Upper lobe of left lung (tissue), 6 donors: ENCODE measurements around the gene HCLS1. TPM values are rescaled to one million over a fixed set of nuclear protein-coding genes. Genes with fewer than 3 reads are reported as not detected.
"Not testable (repeated sequence)": the region's sequence is repeated elsewhere in the genome, so short reads cannot be mapped to it uniquely, and the experiment has no call there.

Experiments used
- ATAC-seq, 2 donors: fragments of 200-7000 bp; cut with Tn5 transposase; one replicate each; pipeline ENCODE4 v1.9.1; 2022; ENCODE audit warnings: mild to moderate bottlenecking in 2 of 2, moderate library complexity in 2 of 2; ENCODE audit not compliant: low FRiP score in 2 of 2
- DNase-seq, 2 donors: peaks; one replicate each; pipeline ENCODE4 v3.0.0-alpha.2; 2019 to 2020
- H3K27ac ChIP-seq, 4 donors: fragments of 200-600 bp; sonication (generic); one replicate each; pipeline ENCODE4 v1.5.1; 2016 to 2019
- H3K27me3 ChIP-seq, 4 donors: fragments of 200-600 bp; sonication (generic); one replicate each; pipeline ENCODE4 v1.5.1; 2017 to 2019
- H3K36me3 ChIP-seq, 4 donors: fragments of 200-600 bp; sonication (generic); one replicate each; pipeline ENCODE4 v1.5.1; 2016 to 2019
- H3K4me1 ChIP-seq, 4 donors: fragments of 200-600 bp; sonication (generic); one replicate each; pipeline ENCODE4 v1.5.1; 2018 to 2019
- H3K4me3 ChIP-seq, 4 donors: fragments of 200-600 bp; sonication (generic); one replicate each; pipeline ENCODE4 v1.5.1; 2017 to 2019; ENCODE audit warnings: mild to moderate bottlenecking in 2 of 4, moderate library complexity in 1 of 4
- H3K9me3 ChIP-seq, 4 donors: fragments of 200-600 bp; sonication (generic); one replicate each; pipeline ENCODE4 v1.5.1; 2018 to 2019
- CTCF ChIP-seq, 6 experiments: fragments of 450-650 bp in 4 of 6; fragments of 200-600 bp in 2 of 6; sonication (generic) in 2 of 6; IDR thresholded peaks; one replicate each; pipeline ENCODE4 v1.5.1; 2016 to 2019; ENCODE audit warnings: antibody characterized with exemption in 6 of 6
- EP300 ChIP-seq, 4 donors: sonication (generic); formaldehyde crosslinking; IDR thresholded peaks; one replicate each; pipeline ENCODE4 v1.5.1; 2017; ENCODE audit warnings: antibody characterized with exemption in 4 of 4, control low read depth in 2 of 4
- POLR2A ChIP-seq, 4 donors: fragments of 450-650 bp; IDR thresholded peaks; one replicate each; pipeline ENCODE4 v1.5.1; 2016 to 2017; ENCODE audit warnings: antibody characterized with exemption in 4 of 4, mild to moderate bottlenecking in 2 of 4
- POLR2AphosphoS5 ChIP-seq, 2 donors: sonication (generic); formaldehyde crosslinking; IDR thresholded peaks; one replicate each; pipeline ENCODE4 v1.5.1; 2017; ENCODE audit warnings: antibody characterized with exemption in 2 of 2
- WGBS, 2 donors: methylation state at CpG; one replicate each; pipeline ENCODE4 v1.1.5; 2017 to 2018; 5-methylcytosine and 5-hydroxymethylcytosine counted together
- total RNA-seq, 6 donors: library from RNA; depleted of rRNA in 4 of 6; stranded (reverse); fragments of >200 nt in 4 of 6; gene quantifications; one replicate each; pipeline versions ENCODE4 v1.1.0 to v1.2.1, GENCODE V29; 2016 to 2021
- donor health status: DM: no; HTN: no; CAD: no; lungs with moderate emphysema.
- donor health status: DM: no; HTN: yes; CAD: no; lungs with severe emphysema.

HCLS1 gene
- total RNA-seq, 6 donors from 2014 or later = 71.7 to 234 (median 110) TPM

- no peak overlapping the region for H3K4me3 ChIP-seq
- H3K36me3 ChIP-seq = peaks cover 4 to 71% (median 15%) of the 10 kb centered on the region in 4 donors
- no peak for TF ChIP-seq CTCF (IDR thresholded peaks at IDR 0.05)
- TF ChIP-seq EP300 (IDR thresholded peaks at IDR 0.05) = no peak
- TF ChIP-seq POLR2AphosphoS5 (IDR thresholded peaks at IDR 0.05) = no peak
- no peaks in the 10 kb centered on the region for H3K4me1 ChIP-seq
- no peak overlapping the region for H3K27ac ChIP-seq
- no peaks in the 10 kb centered on the region for H3K27me3 ChIP-seq
- H3K9me3 ChIP-seq = no peaks in the 10 kb centered on the region
- DNase-seq = no peak
- no peak for ATAC-seq
Measured at GRCh38 chr3:121698901-121699300, 38.2 kb upstream of the HCLS1 start.

- Histone ChIP-seq H3K27me3 (no peaks in the 10 kb centered on the region), H3K4me3 (no peak overlapping the region), H3K36me3 (peaks cover 5 to 70% (median 15%) of the 10 kb centered on the region in 4 donors), H3K4me1 (no peaks in the 10 kb centered on the region), H3K27ac (no peak overlapping the region), H3K9me3 (no peaks in the 10 kb centered on the region)
- ATAC-seq (no peak), DNase-seq (no peak)
- TF ChIP-seq CTCF (IDR thresholded peaks at IDR 0.05) = no peak
- TF ChIP-seq POLR2A (IDR thresholded peaks at IDR 0.05) = no peak
- WGBS, 2 donors = 86 to 89% methylated on average over 1 of the region's 1 CpG
Measured at GRCh38 chr3:121698476-121698875, 37.8 kb upstream of the HCLS1 start.

- WGBS, 2 donors = 77% methylated on average over 3 of the region's 3 CpGs
- no peaks in the 10 kb centered on the region for H3K4me1 ChIP-seq
- no peak for DNase-seq
- no peaks in the 10 kb centered on the region for H3K9me3 ChIP-seq
- H3K27ac ChIP-seq = no peak overlapping the region
- no peak for ATAC-seq
- H3K36me3 ChIP-seq = peaks cover 11 to 78% (median 20%) of the 10 kb centered on the region in 4 donors
- no peaks in the 10 kb centered on the region for H3K27me3 ChIP-seq
- TF ChIP-seq CTCF (IDR thresholded peaks at IDR 0.05) = no peak
- TF ChIP-seq EP300 (IDR thresholded peaks at IDR 0.05) = no peak
- no peak for TF ChIP-seq POLR2A (IDR thresholded peaks at IDR 0.05)
- no peak for TF ChIP-seq POLR2AphosphoS5 (IDR thresholded peaks at IDR 0.05)
- H3K4me3 ChIP-seq = no peak overlapping the region
Measured at GRCh38 chr3:121696186-121696585, 35.5 kb upstream of the HCLS1 start.

- no peaks in the 10 kb centered on the region for H3K4me1 ChIP-seq
- H3K27ac ChIP-seq = no peak overlapping the region
- ATAC-seq = no peak
- no peak overlapping the region for H3K4me3 ChIP-seq
- TF ChIP-seq EP300 (IDR thresholded peaks at IDR 0.05) = no peak
- TF ChIP-seq POLR2A (IDR thresholded peaks at IDR 0.05) = no peak
- TF ChIP-seq POLR2AphosphoS5 (IDR thresholded peaks at IDR 0.05) = no peak
- no peak for TF ChIP-seq CTCF (IDR thresholded peaks at IDR 0.05)
- H3K27me3 ChIP-seq = no peaks in the 10 kb centered on the region
- peaks cover 11 to 64% (median 18%) of the 10 kb centered on the region in 4 donors for H3K36me3 ChIP-seq
- H3K9me3 ChIP-seq = no peaks in the 10 kb centered on the region
- 91 to 100% methylated on average over 2 of the region's 2 CpGs for WGBS, 2 donors
- DNase-seq = no peak
Measured at GRCh38 chr3:121692010-121692699, 31.5 kb upstream of the HCLS1 start.

- Histone ChIP-seq H3K4me3 (no peak overlapping the region), H3K4me1 (no peaks in the 10 kb centered on the region), H3K27me3 (no peaks in the 10 kb centered on the region), H3K36me3 (peaks cover 11 to 64% (median 17%) of the 10 kb centered on the region in 4 donors), H3K9me3 (no peaks in the 10 kb centered on the region), H3K27ac (no peak overlapping the region)
- no peak for TF ChIP-seq CTCF (IDR thresholded peaks at IDR 0.05)
- TF ChIP-seq POLR2AphosphoS5 (IDR thresholded peaks at IDR 0.05) = no peak
- no peak for TF ChIP-seq EP300 (IDR thresholded peaks at IDR 0.05)
- no peak for TF ChIP-seq POLR2A (IDR thresholded peaks at IDR 0.05)
- ATAC-seq = no peak
- no peak for DNase-seq
- WGBS, 2 donors = 94 to 98% methylated on average over 2 of the region's 2 CpGs
Measured at GRCh38 chr3:121690777-121691405, 30.2 kb upstream of the HCLS1 start.

GRCh38 chr3:121688747-121689146, 28.0 kb upstream of the HCLS1 start:
- not testable (repeated sequence) for ATAC-seq, H3K9me3 ChIP-seq, H3K4me1 ChIP-seq, H3K27me3 ChIP-seq, H3K27ac ChIP-seq, H3K4me3 ChIP-seq
- peaks cover 11 to 75% (median 17%) of the 10 kb centered on the region in 4 donors for H3K36me3 ChIP-seq
- 89 to 98% methylated on average over 1 to 22 of the region's 31 CpGs for WGBS, 2 donors
- DNase-seq = peak in 1 of 2 donors; percentile 50
